ENCODE measurements around the gene MACROD2. TPM values are rescaled to one million over a fixed set of nuclear protein-coding genes. Genes with fewer than 3 reads are reported as not detected.

MACROD2 gene
- total RNA-seq, 1 donor from 2014 or later: 3.8 TPM

GRCh38 chr20:15917283-15917682 lies 1922.0 kb downstream of the MACROD2 start:
- DNase-seq (ENCODE audit: low spot score): no peak

DNA sequence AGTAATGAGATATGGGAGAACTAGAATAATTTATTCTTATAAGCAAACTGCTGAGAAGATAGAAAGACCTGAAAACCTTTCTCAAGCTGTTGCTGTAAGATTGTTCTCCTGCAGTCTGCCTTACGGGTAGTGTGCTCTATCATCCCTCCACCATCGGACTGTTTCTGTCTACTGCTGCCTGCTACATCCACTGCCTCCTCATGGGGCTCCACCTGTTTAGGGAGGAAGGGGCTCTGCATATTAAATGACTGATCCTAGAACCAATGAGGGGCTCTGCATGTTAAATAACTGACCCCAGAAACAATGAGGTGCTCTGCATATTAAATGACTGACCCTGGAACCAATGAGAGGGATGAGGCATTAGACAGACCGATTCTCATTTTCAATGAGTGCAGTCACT lies 1923.3 kb downstream of the MACROD2 start:
- no peak for DNase-seq (ENCODE audit: low spot score)

DNA sequence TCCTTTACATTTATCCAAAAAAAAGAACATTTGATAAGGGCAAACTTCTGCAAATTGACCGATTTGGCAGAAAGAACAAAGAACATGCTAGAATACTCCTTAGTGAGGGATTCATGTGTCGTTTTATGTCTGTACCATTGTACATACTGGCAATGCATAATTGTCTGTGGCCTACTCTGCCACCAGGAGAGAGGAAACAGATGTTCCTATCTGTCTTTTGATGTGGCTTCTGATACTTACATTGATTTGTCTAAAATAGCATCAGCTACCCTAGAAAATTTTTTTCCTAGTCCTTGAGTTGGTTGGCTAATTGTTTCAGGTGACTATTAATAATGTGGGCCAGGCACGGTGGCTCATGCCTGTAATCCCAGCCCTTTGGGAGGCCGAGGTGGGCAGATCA lies 1923.8 kb downstream of the MACROD2 start:
- no peak for DNase-seq (ENCODE audit: low spot score)

GRCh38 chr20:15921930-15922329 lies 1926.6 kb downstream of the MACROD2 start:
- DNase-seq (ENCODE audit: low spot score): no peak

GRCh38 chr20:15922556-15922955 lies 1927.2 kb downstream of the MACROD2 start:
- no peak for DNase-seq (ENCODE audit: low spot score)

DNA sequence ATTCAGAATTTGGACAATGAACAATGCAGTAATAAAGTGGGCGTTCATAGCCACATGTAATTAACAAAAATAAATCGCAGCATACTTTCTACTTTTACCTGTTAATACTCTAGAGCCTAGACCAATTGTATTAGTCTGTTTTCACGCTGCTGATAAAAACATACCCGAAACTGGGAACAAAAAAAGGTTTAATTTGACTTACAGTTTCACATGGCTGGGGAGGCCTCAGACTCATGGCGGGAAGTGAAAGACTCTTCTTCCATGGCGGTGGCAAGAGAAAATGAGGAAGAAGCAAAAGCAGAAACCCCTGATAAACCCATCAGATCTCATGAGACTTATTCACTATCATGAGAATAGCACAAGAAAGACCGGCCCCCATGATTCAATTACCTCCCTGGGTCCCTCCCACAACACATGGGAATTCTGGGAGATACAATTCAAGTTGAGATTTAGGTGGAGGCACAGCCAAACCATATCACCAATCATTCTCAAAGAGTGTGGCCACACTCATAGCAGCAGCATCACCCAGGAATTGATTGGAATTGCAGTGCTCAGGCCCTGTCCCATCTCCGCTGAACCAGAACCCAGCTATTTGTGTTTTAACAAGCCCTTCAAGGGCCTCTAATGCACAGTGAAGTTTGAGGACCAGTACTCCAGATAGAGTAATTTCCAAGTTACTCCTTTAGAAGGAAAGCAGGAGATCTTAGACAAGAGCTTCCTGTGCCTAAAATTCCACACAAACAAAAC lies 1927.9 kb downstream of the MACROD2 start:
- no peak for DNase-seq (ENCODE audit: low spot score)

GRCh38 chr20:15924556-15924955 lies 1929.2 kb downstream of the MACROD2 start:
- no peak for DNase-seq (ENCODE audit: low spot score)

- no peak for DNase-seq (ENCODE audit: low spot score)
Observed at GRCh38 chr20:15925376-15925775, 1930.1 kb downstream of the MACROD2 start.

DNA sequence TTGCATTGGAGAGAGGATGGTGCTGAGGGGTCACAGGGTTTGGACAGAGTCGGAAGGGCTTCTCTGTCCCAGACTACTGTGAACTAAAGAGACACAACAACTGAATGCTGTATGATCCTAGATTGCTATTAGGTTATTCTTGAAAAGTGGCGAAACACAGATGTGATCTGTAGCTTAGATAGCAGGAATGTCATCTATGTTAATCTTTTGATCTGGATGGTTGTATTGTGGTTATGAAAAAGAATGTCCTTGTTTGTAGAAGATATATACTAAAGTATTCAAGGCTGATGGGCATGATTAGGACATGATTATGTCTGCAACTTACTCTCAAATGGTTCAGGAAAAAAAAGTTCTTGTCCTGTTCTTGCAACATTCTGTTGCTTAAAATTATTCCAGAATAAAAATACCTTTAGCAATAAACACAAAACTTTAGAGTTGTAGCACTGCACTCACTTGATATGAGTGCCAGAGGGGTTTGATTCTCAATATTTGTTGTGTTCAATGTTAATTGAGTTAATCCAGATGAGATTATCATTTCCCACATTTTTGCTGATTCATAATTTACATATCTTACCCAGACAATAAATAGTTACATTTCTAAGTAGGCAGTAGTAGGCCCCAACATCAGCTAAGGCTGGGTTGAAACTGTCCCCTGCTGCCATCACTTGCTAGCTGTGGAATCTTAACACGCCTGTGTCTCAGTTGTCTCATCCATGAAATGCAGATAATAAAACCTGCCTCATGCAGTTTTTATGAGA lies 1932.8 kb downstream of the MACROD2 start:
- DNase-seq (ENCODE audit: low spot score): no peak

- DNase-seq (ENCODE audit: low spot score): no peak
Observed at GRCh38 chr20:15928946-15929345, 1933.6 kb downstream of the MACROD2 start.

DNA sequence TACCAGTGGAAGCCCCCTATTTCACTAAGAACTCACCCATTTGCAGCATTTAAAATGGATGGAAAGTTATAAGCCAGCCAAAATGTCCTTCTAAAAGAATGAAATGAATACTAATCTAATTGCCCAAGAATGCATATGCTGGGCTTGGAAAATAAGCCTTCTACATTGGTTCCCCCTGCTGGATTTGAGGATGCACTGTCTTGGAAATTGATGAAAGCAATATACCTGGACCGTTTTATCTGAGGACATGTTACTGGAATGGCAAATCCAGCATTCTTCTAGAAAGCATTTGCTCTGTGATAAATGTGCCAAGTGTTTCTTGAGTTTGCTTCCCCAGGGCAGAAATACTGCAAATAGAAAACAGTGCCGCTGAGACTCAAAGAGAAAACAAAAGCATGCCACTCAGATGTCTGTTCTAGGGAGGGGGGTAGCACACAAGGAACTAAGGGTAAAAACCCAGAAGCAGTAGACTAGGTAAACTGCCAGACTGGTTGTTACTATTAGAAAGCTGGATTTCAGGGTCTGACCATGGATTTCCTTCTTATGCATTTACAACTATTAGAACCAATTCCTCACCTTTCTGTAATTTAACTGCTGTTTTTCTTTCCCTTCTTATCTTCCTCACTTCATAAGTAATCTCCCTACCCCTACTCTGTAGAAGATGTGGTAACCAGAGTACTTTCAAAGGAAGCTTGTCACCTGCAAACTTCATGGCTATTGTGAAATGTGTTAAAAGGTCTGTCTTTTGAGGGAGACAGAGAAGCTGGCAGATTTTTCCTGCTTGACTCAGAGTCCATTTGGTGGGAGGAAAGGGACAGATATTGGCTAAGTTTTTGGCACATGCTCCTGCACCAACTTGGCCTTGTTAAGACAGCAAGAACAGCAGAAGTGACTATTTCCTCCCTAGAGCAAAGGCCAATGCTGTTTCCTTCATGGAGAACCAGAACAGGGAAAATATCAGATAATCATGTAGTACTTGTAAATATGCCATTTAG lies 1935.3 kb downstream of the MACROD2 start:
- DNase-seq (ENCODE audit: low spot score): no peak

DNA sequence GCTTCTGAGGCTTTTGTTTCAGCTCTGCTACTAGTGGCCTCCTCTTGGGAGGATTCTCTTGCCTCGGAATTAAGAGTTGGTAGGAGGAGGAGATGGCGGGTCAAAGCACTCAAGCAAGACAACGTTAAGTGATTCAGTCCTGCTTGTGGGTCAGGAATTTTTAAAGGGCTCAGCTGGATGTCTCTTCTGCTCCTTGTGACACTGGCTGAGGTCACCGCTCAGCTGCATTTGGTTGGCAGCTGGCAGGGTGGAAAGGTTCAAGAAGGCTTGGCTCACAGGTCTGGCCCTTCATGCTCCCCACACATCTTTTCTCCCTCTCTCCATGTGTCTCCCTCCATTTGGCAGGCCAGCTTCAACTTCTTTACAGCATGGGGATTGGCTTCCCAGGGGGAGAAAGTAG lies 1936.6 kb downstream of the MACROD2 start:
- DNase-seq (ENCODE audit: low spot score): no peak

DNA sequence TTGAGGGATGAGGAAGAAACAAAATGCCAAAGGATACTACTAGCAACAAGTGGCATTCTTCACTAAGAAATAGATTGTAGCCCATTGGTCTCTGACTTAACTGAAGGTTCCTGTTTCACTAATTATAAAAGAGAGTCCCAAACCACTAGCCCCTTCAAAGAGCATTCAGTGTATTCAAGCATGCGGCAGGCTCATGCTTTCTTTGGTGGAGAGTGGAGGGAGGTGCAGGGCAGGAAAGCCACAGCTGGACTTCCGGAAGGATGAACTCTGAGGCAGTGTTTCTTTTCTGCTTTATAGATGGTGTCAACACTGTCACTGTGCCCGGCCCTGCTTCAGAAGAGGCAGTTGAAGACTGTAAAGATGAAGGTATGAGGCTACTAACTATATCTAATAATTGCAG lies 1941.9 kb downstream of the MACROD2 start:
- no peak for DNase-seq (ENCODE audit: low spot score)

GRCh38 chr20:15938847-15939246 lies 1943.5 kb downstream of the MACROD2 start:
- DNase-seq (ENCODE audit: low spot score): no peak

GRCh38 chr20:15940127-15940526 lies 1944.8 kb downstream of the MACROD2 start:
- no peak for DNase-seq (ENCODE audit: low spot score)

GRCh38 chr20:15942130-15942529 lies 1946.8 kb downstream of the MACROD2 start:
- no peak for DNase-seq (ENCODE audit: low spot score)

GRCh38 chr20:15945289-15945688 lies 1950.0 kb downstream of the MACROD2 start:
- no peak for DNase-seq (ENCODE audit: low spot score)

DNA sequence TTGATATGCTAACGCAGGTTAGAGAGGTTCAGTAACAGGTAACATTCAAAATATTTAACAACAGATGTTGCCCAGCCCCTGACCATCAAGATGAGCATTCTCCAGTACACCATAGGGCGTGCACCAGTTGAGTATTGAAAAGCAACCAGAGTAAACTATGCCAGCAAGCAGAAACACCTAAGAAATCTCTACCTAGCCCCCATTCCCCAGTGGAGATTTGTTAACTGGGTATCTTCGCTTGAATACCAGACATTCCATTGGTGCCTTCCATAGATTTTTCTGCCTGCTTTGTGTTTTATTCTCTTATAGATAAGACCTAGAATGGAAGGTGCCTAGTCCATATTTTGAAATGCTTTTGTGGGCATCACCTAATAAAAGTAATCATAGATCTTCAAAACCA lies 1954.1 kb downstream of the MACROD2 start:
- DNase-seq (ENCODE audit: low spot score): no peak

DNA sequence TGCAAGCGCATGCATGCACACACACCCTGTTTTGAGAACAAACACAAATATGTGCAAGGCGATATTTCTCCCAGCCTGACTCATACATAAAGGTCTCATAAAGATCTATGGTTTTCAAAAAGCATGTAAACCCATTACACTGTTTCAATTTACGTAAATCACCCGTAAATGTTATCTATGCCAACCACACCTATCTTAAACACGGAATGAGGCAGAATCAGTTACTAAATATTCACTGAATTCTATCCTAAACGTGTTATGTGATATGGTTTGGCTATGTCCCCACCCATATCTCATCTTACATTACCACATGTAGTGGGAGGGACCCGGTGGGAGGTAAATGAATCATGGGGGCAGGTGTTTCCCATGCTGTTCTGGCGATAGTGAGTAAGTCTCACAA lies 1956.3 kb downstream of the MACROD2 start:
- DNase-seq (ENCODE audit: low spot score): no peak

- no peak for DNase-seq (ENCODE audit: low spot score)
Observed at GRCh38 chr20:15958142-15958541, 1962.8 kb downstream of the MACROD2 start.

DNA sequence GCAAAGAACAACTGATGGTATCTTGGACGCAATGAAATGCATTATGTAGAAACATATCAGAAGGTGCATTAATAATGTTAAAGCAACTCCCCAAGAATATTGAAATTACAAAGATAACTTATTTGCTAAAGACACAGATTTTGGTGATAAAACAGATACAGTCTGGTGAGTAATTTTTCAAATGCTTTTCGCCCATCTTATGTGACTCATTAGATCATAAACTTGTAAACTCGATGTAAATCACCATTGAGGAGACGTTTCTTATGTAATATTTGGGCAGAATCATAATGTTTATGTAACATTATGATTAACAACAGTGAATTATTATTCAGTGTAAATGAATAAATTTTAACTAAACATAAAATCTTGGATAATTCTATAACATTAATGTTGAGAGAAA lies 1969.8 kb downstream of the MACROD2 start:
- no peak for DNase-seq (ENCODE audit: low spot score)

DNA sequence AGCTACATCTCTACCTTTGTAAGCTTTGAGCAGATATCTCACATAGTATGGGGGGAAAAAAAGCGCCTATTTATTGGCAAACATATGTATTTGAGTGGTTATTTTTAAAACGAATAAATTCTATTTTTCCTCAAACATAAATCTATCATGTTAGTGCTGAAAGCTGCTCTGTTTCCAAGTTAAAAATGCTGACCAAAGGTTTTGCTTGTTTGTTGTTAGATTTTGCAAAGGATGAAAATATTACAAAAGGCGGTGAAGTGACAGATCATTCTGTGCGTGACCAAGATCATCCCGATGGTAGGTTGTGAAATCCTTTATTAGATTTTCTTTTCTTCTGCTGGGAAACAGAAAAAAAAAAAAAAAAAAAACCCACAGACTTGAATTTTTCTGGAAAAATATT lies 1972.0 kb downstream of the MACROD2 start:
- no peak for DNase-seq (ENCODE audit: low spot score)

Data from mesenteric fat pad (tissue), 1 donor.